ENCODE data around the gene EPHA3. TPM values are rescaled to one million over a fixed set of nuclear protein-coding genes. Genes with fewer than 3 reads are reported as not detected.
A peak's percentile ranks its signal among the peaks of the same experiment; 100 is the strongest.

Gene EPHA3
- total RNA-seq, 1 donor from 2014 or later: 0.17 TPM

GRCh38 chr3:89072642-89073041 is 34.8 kb upstream of the EPHA3 start:
- DNase-seq (ENCODE audit: low spot score, unreplicated experiment): no peak
- TF ChIP-seq CTCF (IDR thresholded peaks at IDR 0.05; ENCODE audit: unreplicated experiment): no peak
- Mint-ChIP-seq H3K4me1 (ENCODE audit: low read depth) (no peaks in the 10 kb centered on the region), H3K4me3 (ENCODE audit: low read depth) (no peak overlapping the region), H3K27ac (no peak overlapping the region), H3K36me3 (ENCODE audit: insufficient read depth) (no peaks in the 10 kb centered on the region), H3K27me3 (no peaks in the 10 kb centered on the region), H3K9me3 (ENCODE audit: low read depth) (peaks cover 4% of the 10 kb centered on the region)

- no peak for DNase-seq (ENCODE audit: low spot score, unreplicated experiment)
- Mint-ChIP-seq H3K36me3 (ENCODE audit: insufficient read depth) (no peaks in the 10 kb centered on the region), H3K9me3 (ENCODE audit: low read depth) (peaks cover 4% of the 10 kb centered on the region), H3K4me1 (ENCODE audit: low read depth) (peaks cover 1% of the 10 kb centered on the region), H3K27me3 (no peaks in the 10 kb centered on the region), H3K4me3 (ENCODE audit: low read depth) (no peak overlapping the region), H3K27ac (no peak overlapping the region)
- TF ChIP-seq CTCF (IDR thresholded peaks at IDR 0.05; ENCODE audit: unreplicated experiment): no peak
Measured at GRCh38 chr3:89079944-89080343, 27.5 kb upstream of the EPHA3 start.

GRCh38 chr3:89087851-89088250 is 19.6 kb upstream of the EPHA3 start:
- Mint-ChIP-seq H3K4me1 (ENCODE audit: low read depth) (no peaks in the 10 kb centered on the region), H3K36me3 (ENCODE audit: insufficient read depth) (no peaks in the 10 kb centered on the region), H3K4me3 (ENCODE audit: low read depth) (no peak overlapping the region), H3K9me3 (ENCODE audit: low read depth) (no peaks in the 10 kb centered on the region), H3K27me3 (no peaks in the 10 kb centered on the region), H3K27ac (no peak overlapping the region)
- TF ChIP-seq CTCF (IDR thresholded peaks at IDR 0.05; ENCODE audit: unreplicated experiment): no peak
- DNase-seq (ENCODE audit: low spot score, unreplicated experiment): no peak

- no peaks in the 10 kb centered on the region for H3K27me3 Mint-ChIP-seq
- no peak for DNase-seq (ENCODE audit: low spot score, unreplicated experiment)
- no peaks in the 10 kb centered on the region for H3K9me3 Mint-ChIP-seq (ENCODE audit: low read depth)
- no peak overlapping the region for H3K4me3 Mint-ChIP-seq (ENCODE audit: low read depth)
- no peak overlapping the region for H3K27ac Mint-ChIP-seq
- no peaks in the 10 kb centered on the region for H3K4me1 Mint-ChIP-seq (ENCODE audit: low read depth)
- TF ChIP-seq CTCF (IDR thresholded peaks at IDR 0.05; ENCODE audit: unreplicated experiment): no peak
- no peaks in the 10 kb centered on the region for H3K36me3 Mint-ChIP-seq (ENCODE audit: insufficient read depth)
Measured at GRCh38 chr3:89098173-89098572, 9.2 kb upstream of the EPHA3 start.

GRCh38 chr3:89098964-89099585 is 8.3 kb upstream of the EPHA3 start:
- TF ChIP-seq CTCF (IDR thresholded peaks at IDR 0.05; ENCODE audit: unreplicated experiment): peak; percentile 96
- Mint-ChIP-seq H3K4me1 (ENCODE audit: low read depth) (no peaks in the 10 kb centered on the region), H3K9me3 (ENCODE audit: low read depth) (no peaks in the 10 kb centered on the region), H3K27ac (no peak overlapping the region), H3K27me3 (no peaks in the 10 kb centered on the region), H3K4me3 (ENCODE audit: low read depth) (no peak overlapping the region), H3K36me3 (ENCODE audit: insufficient read depth) (no peaks in the 10 kb centered on the region)
- DNase-seq (ENCODE audit: low spot score, unreplicated experiment): peak; percentile 23

All from progenitor cell of endocrine pancreas (in vitro differentiated cells).